Neutrophil (primary cell): ENCODE measurements around the gene SUSD6.
A peak's percentile ranks its signal among the peaks of the same experiment; 100 is the strongest.

Experiments used
- H3K27ac ChIP-seq: fragments of 200-600 bp; sonication (generic); 2 replicates; pipeline ENCODE4 v1.5.1; 2016; ENCODE audit warnings: mild to moderate bottlenecking, moderate library complexity
- H3K27me3 ChIP-seq: fragments of 200-600 bp; sonication (generic); 2 replicates; pipeline ENCODE4 v1.6.0; 2016; ENCODE audit warnings: mild to moderate bottlenecking
- H3K36me3 ChIP-seq: fragments of 200-600 bp; sonication (generic); 2 replicates; pipeline ENCODE4 v1.5.1; 2017
- H3K4me1 ChIP-seq, 2 experiments: fragments of 200-600 bp in 1 of 2; sonication (generic) in 1 of 2; 1 replicate in 1 of 2; 2 replicates in 1 of 2; pipeline versions ENCODE4 v1.5.1 to v1.6.1; 2013 to 2016; ENCODE audit warnings: low read depth in 1 of 2, low read length in 1 of 2, mild to moderate bottlenecking in 1 of 2, moderate library complexity in 1 of 2; ENCODE audit not compliant: control insufficient read depth in 1 of 2, insufficient read depth in 1 of 2
- H3K4me3 ChIP-seq, 2 experiments: fragments of 200-600 bp in 1 of 2; sonication (generic) in 1 of 2; 1 replicate in 1 of 2; 2 replicates in 1 of 2; pipeline ENCODE4 v1.5.1; 2013 to 2016; ENCODE audit warnings: low read depth in 1 of 2, low read length in 1 of 2, mild to moderate bottlenecking in 1 of 2, moderate library complexity in 1 of 2
- H3K9me3 ChIP-seq: fragments of 200-600 bp; sonication (generic); 2 replicates; pipeline ENCODE4 v1.5.1; 2016
- CTCF ChIP-seq: fragments of 200-600 bp; sonication (generic); IDR thresholded peaks from 2 replicates; pipeline ENCODE4 v1.5.1; 2016; ENCODE audit warnings: antibody characterized with exemption

Gene SUSD6

DNA sequence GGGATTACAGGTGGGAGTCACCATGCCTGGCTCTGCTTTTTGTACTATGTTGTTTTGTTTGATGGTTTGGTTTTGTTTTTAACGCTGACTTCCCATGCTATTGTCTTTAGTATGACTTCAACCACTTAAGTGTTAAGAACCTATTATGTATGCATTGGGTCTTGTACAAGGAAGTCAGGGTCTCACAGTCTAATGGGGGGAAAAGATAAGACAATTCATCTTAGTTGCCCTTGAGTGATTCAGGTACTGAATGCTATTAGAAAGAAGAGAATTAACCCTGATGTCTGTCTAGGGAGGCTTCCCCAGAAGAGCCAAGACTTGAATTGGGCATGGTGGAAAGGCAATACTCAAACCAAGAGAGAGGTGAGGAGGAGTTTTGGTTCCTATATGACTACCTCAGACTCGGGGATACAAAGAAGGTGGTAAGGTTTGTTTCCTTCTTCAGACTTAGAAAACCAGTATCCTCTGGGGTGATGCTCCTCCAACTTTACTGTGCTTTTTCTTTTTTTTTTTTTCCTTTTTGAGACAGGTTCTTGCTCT is 64.6 kb downstream of the SUSD6 start:
- Histone ChIP-seq H3K27me3 (no peaks in the 10 kb centered on the region), H3K9me3 (no peaks in the 10 kb centered on the region), H3K4me3 (no peak overlapping the region), H3K27ac (peak overlapping the region; percentile 73), H3K4me1 (peaks cover 38 to 56% of the 10 kb centered on the region in 2 experiments), H3K36me3 (peaks cover 17% of the 10 kb centered on the region)
- no peak for TF ChIP-seq CTCF

GRCh38 chr14:69676723-69677122 is 65.3 kb downstream of the SUSD6 start:
- no peak for TF ChIP-seq CTCF
- H3K27ac ChIP-seq = peak overlapping the region; percentile 23
- H3K27me3 ChIP-seq = no peaks in the 10 kb centered on the region
- no peaks in the 10 kb centered on the region for H3K9me3 ChIP-seq
- H3K4me3 ChIP-seq = no peak overlapping the region
- H3K4me1 ChIP-seq = peaks cover 38 to 56% of the 10 kb centered on the region in 2 experiments
- peaks cover 10% of the 10 kb centered on the region for H3K36me3 ChIP-seq

GRCh38 chr14:69680297-69680696 is 68.9 kb downstream of the SUSD6 start:
- peak overlapping the region; percentile 86 for H3K27ac ChIP-seq
- peaks cover under 1% of the 10 kb centered on the region for H3K36me3 ChIP-seq
- H3K9me3 ChIP-seq = no peaks in the 10 kb centered on the region
- no peaks in the 10 kb centered on the region for H3K27me3 ChIP-seq
- H3K4me1 ChIP-seq = peaks cover 47 to 56% of the 10 kb centered on the region in 2 experiments
- H3K4me3 ChIP-seq = no peak overlapping the region
- TF ChIP-seq CTCF = no peak

- Histone ChIP-seq H3K4me1 (peaks cover 50 to 60% of the 10 kb centered on the region in 2 experiments), H3K4me3 (peak overlapping the region; percentile 18 to 39), H3K27ac (peak overlapping the region; percentile 86)
Observed at GRCh38 chr14:69682136-69682535, 70.7 kb downstream of the SUSD6 start.

DNA sequence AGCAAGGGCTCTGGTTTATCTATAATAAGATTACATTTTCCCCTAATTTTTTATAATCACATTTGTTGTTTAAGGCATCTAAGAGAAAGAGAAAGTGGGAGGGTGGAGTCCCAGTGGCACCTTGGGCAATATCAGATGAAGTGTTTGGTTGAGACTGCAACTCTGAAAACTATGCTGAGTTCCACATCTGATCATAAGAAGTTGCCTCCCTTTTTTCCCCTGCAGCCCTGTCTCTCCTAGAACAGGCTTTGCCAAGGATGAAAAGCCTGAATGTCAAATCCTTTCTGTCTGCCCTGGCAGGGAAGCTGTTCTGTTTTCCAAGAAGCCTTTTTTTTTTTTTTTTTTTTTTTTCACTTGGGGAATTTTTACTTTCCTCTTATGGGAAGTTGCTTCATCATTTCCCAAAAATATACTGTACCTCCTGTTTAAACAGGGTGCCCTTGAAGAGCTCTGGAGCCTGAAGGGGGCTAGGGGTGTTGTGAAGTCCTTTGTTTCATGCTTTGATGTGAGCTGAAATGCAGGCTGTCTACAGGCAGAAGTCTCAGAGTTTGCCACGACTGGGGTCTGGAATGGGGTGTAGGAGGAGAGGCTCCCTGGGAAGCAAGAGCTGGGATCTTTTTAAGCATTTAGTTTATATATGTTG is 71.3 kb downstream of the SUSD6 start:
- H3K36me3 ChIP-seq = no peaks in the 10 kb centered on the region
- no peaks in the 10 kb centered on the region for H3K27me3 ChIP-seq
- H3K9me3 ChIP-seq = no peaks in the 10 kb centered on the region
- peaks cover 50 to 60% of the 10 kb centered on the region in 2 experiments for H3K4me1 ChIP-seq
- H3K4me3 ChIP-seq = peak overlapping the region; percentile 18 to 39
- peak overlapping the region; percentile 86 for H3K27ac ChIP-seq
- TF ChIP-seq CTCF = no peak

More at GRCh38 chr14:69682136-69682535, 70.7 kb downstream of the SUSD6 start:
- TF ChIP-seq CTCF = no peak
- H3K36me3 ChIP-seq = no peaks in the 10 kb centered on the region
- no peaks in the 10 kb centered on the region for H3K27me3 ChIP-seq
- H3K9me3 ChIP-seq = no peaks in the 10 kb centered on the region
